Measurements from ENCODE around the gene ZMYM5.
"Not testable (repeated sequence)": the region's sequence is repeated elsewhere in the genome, so short reads cannot be mapped to it uniquely, and the experiment has no call there.

ZMYM5 gene

GRCh38 chr13:19863323-19864023 is at the start of gene ZMYM5:
ZMYM5 (minus strand) TSS chr13:19863649; CDS start chr13:19852180, 11,469 bp downstream.
- DNase-seq: peak; percentile 81

- no peak for DNase-seq
These were observed 47.1 kb upstream of the ZMYM5 start for GRCh38 chr13:19910336-19911072.

- DNase-seq: no peak
These were observed 45.0 kb upstream of the ZMYM5 start for GRCh38 chr13:19908350-19908986.

- not testable (repeated sequence) for DNase-seq
These were observed 42.2 kb upstream of the ZMYM5 start for GRCh38 chr13:19905487-19906195.

- DNase-seq: no peak
These were observed 26.6 kb upstream of the ZMYM5 start for GRCh38 chr13:19890030-19890429.

- DNase-seq: no peak
These were observed 25.4 kb upstream of the ZMYM5 start for GRCh38 chr13:19888799-19889198.

GRCh38 chr13:19882231-19882630 is 18.8 kb upstream of the ZMYM5 start:
- DNase-seq: no peak

GRCh38 chr13:19881641-19882040 is 18.2 kb upstream of the ZMYM5 start:
- DNase-seq: no peak

GRCh38 chr13:19864746-19865309 is 1.4 kb upstream of the ZMYM5 start:
- no peak for DNase-seq

- DNase-seq: no peak
These were observed 736 bp upstream of the ZMYM5 start for GRCh38 chr13:19864024-19864745.

- DNase-seq: no peak
These were observed 752 bp downstream of the ZMYM5 start for GRCh38 chr13:19862481-19863313.

GRCh38 chr13:19861762-19862161 is 1.7 kb downstream of the ZMYM5 start:
- DNase-seq: no peak

GRCh38 chr13:19860884-19861655 is 2.4 kb downstream of the ZMYM5 start:
- no peak for DNase-seq

- DNase-seq: not testable (repeated sequence)
These were observed 5.8 kb downstream of the ZMYM5 start for GRCh38 chr13:19857637-19858036.

GRCh38 chr13:19852766-19853165 is 10.7 kb downstream of the ZMYM5 start:
- DNase-seq: no peak

- no peak for DNase-seq
These were observed 17.7 kb downstream of the ZMYM5 start for GRCh38 chr13:19845758-19846157.

GRCh38 chr13:19838865-19839275 is 24.6 kb downstream of the ZMYM5 start:
- no peak for DNase-seq

GRCh38 chr13:19836472-19836871 is 27.0 kb downstream of the ZMYM5 start:
- no peak for DNase-seq

- DNase-seq: no peak
These were observed 28.7 kb downstream of the ZMYM5 start for GRCh38 chr13:19834704-19835103.

- DNase-seq: no peak
These were observed 40.8 kb downstream of the ZMYM5 start for GRCh38 chr13:19822673-19823072.
